GM19372 (cell line): ENCODE results near the gene CELF4.

Source experiments
- ATAC-seq: cut with Tn5 transposase; IDR thresholded peaks from one replicate; pipeline ENCODE4 v1.9.1; 2021; ENCODE audit warnings: mild to moderate bottlenecking, low read depth, moderate library complexity; ENCODE audit not compliant: unreplicated experiment

Gene CELF4

GRCh38 chr18:37397814-37398213 lies 167.8 kb downstream of the CELF4 start:
- no peak for ATAC-seq

DNA sequence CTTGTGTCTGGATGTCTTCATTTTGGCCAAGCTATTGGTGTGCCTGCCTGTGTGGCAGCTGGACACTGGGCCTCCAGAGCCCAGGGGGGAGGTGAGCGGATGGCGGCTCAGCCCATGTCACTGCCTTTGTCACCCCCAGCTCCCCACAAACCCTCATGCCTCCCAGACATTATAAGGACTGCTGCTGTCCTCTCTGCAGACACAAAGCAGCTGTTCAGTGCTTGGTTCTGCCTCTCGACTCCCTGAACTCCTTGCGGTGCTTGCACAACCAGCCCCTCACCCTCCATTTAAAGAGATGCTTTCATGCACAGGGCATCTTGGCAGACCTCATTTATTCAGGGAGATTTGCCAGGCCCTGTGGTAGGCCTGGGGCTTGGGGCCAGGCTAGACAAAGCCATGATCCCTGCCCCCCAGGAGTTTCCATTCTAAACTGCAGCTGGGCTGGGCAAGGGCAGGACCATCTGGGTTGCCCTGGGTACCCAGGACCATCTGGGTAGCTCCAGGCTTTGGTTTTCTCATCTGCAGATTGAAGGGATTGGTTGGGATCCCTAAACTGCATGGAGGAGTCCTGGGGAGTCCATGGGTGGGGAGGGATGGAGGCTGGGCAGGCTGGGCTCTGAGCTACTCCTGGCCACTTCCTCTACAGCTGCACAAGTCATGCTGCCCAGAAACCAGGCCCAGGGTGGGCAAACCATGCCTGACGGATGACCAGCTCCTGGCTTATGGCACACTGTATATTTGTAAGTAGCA lies 168.5 kb downstream of the CELF4 start:
- ATAC-seq = no peak

DNA sequence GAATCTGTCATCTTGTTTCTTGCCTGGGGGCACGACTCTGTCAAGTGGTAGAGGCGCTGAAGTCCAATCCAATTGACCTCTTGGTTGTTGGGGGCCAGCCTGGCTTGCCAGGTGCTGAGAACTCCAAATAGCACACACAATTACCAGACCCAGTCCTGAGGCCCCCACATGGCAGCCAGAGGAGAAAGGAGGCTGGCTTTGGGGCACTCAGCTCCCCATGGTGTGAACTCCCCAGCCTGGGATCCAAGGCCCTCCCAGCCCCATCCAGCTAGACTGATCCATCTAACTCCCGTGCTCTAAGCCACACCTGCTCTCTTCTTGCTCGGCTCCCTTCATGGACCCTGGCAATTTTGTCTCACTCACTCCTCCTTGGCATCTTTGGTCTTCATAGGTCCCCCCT lies 170.0 kb downstream of the CELF4 start:
- ATAC-seq = no peak

- no peak for ATAC-seq
These were observed 170.5 kb downstream of the CELF4 start for GRCh38 chr18:37395138-37395537.

GRCh38 chr18:37394610-37394965 lies 171.0 kb downstream of the CELF4 start:
- ATAC-seq = no peak

DNA sequence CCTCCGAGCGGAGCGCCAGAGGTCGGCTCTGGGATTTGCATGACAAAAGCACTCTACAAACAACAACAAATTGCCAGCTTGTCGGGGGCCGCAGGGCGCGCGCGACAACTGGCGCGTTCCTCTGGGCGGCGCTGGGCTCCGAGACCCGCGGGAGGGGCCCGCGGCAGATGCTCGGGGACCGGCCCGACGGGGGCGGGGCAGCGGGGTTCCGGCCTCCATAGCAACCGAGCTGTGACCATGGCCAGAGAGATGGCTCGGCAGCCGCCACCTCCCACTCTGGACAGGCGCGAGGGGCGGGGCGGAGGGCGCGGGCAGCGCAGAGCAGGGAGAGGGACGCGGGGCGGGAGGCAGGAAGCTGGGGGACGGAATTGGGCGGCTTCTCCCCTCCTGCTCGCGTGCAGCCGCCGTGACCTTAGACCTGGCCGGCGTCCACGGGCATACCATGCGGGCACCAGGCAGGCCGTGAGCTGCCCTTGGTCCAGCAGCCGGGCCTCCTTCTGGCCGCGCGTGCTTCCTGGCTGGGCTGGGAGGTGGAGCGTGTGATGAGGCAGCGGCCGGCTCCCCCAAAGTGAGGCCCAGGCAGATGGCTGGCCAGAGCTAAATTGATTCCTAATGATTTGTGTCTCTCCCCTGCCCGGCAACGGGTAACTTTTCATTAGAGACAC lies 171.5 kb downstream of the CELF4 start:
- no peak for ATAC-seq

DNA sequence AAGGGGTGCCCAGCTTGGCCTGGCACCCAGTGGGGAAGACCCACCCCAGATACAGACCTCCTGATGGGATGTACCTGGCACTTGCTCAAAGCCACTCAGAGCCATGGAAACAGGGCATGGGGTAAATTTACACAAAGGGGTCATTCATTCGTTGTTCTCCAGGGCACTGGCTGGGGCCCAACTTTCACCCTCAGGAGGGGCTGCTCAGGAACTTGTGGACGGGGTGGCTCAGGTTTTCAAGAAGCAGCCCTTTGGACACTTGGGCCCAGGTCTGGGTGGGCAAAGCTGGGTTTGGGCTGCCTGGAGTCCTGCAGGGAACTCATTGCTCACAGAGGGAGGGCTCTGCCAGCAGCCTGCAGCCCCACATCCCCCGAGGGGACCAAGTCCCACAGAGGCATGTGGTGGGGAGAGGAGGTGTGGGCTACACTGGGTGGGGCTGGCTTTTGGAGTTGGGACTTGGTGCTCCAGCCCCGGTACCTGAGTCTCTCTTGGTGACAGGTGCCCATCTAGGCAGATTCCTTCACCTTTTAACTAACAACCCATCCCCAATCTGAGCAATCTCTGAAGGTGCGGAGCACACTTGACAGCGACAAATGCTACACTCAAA lies 172.3 kb downstream of the CELF4 start:
- ATAC-seq = no peak

DNA sequence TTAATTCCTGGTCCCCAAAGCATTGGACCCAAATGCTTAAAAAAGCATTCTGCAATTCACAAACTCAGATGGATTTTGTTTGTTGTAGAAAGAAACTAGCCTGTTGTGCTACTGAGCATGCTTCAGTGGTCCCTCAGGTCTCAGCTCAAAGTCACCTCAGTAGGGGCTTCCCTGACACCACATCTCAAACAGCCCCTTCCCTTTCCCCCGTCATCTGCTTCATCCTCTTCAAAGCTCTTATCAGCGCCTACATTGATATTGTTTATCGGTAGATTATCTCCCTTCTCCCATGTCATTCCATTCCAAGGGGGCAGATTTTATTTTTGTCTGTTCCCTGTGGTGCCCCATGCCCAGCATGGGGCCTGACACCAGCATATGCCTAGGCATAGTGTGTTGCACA lies 172.9 kb downstream of the CELF4 start:
- ATAC-seq = no peak

GRCh38 chr18:37391698-37392548 lies 173.7 kb downstream of the CELF4 start:
- ATAC-seq = no peak

- ATAC-seq = no peak
These were observed 174.4 kb downstream of the CELF4 start for GRCh38 chr18:37391156-37391555.

- ATAC-seq = no peak
These were observed 174.9 kb downstream of the CELF4 start for GRCh38 chr18:37390687-37391086.

DNA sequence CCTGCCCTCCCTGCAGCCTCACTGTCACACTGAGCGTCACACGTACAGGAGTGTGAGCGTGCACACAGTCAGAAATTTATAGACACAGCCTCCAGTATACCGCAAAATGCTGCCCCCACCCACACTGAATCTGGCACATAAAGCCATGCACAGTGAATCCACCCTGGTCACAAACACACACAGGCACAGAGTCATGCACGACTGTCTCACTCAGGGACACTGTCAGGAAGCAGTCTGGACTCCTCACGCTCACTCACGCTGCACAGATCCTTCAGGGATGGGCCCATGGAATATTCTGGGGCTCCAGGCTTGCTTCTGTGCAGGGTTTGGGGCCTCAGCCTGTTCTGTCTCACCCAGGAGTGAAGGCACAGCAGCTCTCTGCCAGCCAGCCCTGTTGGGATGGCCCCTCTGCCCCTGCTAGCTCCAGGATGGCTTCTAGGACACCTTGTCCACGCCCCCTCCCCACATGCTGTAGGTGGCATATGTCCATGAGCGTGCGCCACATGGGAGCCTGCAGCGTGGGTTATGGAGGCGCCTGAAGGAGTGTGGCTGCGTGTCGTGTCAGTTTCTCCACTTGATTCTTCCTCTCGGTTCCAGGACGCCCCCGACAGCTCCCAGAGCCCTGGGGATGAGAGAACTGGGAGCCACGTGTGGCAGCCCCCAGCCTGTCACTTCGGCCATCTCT lies 175.8 kb downstream of the CELF4 start:
- ATAC-seq = no peak

- no peak for ATAC-seq
These were observed 176.6 kb downstream of the CELF4 start for GRCh38 chr18:37389041-37389440.

GRCh38 chr18:37388413-37388812 lies 177.2 kb downstream of the CELF4 start:
- no peak for ATAC-seq

DNA sequence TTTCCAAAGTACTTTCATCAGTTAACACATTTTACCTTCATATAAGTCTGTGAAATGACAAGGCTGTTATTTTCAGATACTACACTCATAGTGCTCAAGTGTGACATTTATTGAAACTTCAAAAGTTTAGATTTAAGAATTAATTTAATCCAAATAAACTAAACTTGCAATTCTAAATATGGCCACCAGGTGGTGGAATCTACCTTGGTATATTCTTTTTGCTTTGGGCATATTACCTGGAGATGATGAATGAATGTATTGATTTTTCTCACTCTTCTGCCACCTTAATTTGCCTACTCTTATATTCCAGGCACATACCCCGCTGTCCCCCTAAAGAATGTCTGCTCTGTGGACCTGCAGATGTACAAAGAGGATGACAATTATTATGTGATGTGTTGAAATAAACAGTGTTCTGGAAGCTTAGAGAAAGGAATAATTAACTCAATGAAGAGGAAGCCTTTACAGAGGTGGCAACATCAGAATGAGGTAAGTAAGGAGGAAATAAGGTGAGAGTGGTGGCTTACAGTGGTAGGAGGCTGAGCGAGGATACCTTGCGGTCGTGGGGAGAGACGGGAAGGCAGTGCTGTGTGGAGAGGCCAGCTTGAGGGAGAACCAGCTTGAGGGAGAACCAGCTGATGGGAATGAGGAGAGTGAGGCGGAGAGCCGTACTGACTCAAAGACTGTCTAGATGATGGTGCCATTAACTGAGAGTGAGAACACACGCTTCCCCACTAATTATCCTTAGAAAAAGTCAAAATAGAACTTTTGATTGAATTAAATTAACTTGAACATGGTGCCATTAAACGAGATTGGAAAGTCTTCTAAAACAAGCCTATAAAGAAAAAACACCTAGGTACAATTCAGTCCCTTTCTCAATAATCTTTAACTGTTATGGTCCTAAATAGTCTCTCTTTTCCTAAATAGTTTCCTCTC lies 179.5 kb downstream of the CELF4 start:
- no peak for ATAC-seq

GRCh38 chr18:37383846-37384595 lies 181.6 kb downstream of the CELF4 start:
- no peak for ATAC-seq

- no peak for ATAC-seq
These were observed 182.4 kb downstream of the CELF4 start for GRCh38 chr18:37383036-37383785.

DNA sequence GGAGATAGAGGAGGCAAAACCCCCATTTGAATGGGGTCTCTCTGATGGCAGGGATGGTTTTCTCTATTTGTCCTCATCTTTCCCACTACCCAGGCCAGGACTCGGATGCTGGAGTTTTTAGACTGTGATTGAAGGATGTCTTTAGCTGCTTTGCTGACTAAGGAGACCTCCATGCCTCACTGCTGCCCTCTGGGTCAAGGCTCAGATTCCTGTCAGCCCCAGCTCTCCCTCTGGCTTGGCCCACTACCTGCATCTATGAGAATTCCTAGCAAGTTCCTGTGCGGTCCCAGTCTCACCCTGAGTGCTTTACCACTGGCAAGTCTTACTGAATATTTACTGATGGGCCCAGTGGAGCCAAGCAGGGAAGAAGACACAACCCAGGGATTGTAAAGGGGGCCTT lies 184.0 kb downstream of the CELF4 start:
- ATAC-seq = no peak
